SK-N-MC (cell line): Measurements from ENCODE around the gene HSPB1.
A peak's percentile ranks its signal among the peaks of the same experiment; 100 is the strongest.
"Not testable (repeated sequence)": the region's sequence is repeated elsewhere in the genome, so short reads cannot be mapped to it uniquely, and the experiment has no call there.

Experiments
- DNase-seq: peaks from one replicate; pipeline ENCODE4 v3.0.0-alpha.2; 2011; ENCODE audit warnings: low read depth, low spot score
- H3K27ac ChIP-seq: fragments of 200-600 bp; sonication (generic); 2 replicates; pipeline ENCODE4 v1.5.1; 2016; ENCODE audit warnings: mixed run types
- H3K36me3 ChIP-seq: fragments of 200-600 bp; sonication (generic); 2 replicates; pipeline ENCODE4 v1.6.1; 2017; ENCODE audit warnings: antibody characterized with exemption, low read length, mixed read lengths; ENCODE audit not compliant: insufficient read depth
- H3K4me3 ChIP-seq: fragments of 200-600 bp; sonication (generic); 2 replicates; pipeline ENCODE4 v1.5.1; 2016
- H3K9ac ChIP-seq: fragments of 200-600 bp; sonication (generic); 2 replicates; pipeline ENCODE4 v1.8.0; 2017; ENCODE audit warnings: mixed run types, mixed read lengths; ENCODE audit not compliant: insufficient read length
- H3K9me3 ChIP-seq: fragments of 200-600 bp; sonication (generic); 2 replicates; pipeline ENCODE4 v1.6.1; 2017; ENCODE audit warnings: low read depth, mild to moderate bottlenecking, antibody characterized with exemption, low read length, moderate library complexity, mixed read lengths
- EZH2 ChIP-seq: fragments of 200-600 bp; sonication (generic); IDR thresholded peaks from one replicate; pipeline ENCODE4 v1.6.1; 2017; ENCODE audit warnings: antibody characterized with exemption
- FOXP2 ChIP-seq: optimal IDR thresholded peaks from 2 replicates; pipeline ENCODE3; 2011; ENCODE audit warnings: mild to moderate bottlenecking, moderate library complexity; ENCODE audit not compliant: insufficient read depth; ENCODE audit errors: extremely low read length, control extremely low read depth
- POLR2AphosphoS5 ChIP-seq: IDR thresholded peaks from 2 replicates; pipeline ENCODE4 v1.6.1; 2012; ENCODE audit warnings: mild to moderate bottlenecking, low read depth, low read length, borderline replicate concordance

HSPB1 gene

DNA sequence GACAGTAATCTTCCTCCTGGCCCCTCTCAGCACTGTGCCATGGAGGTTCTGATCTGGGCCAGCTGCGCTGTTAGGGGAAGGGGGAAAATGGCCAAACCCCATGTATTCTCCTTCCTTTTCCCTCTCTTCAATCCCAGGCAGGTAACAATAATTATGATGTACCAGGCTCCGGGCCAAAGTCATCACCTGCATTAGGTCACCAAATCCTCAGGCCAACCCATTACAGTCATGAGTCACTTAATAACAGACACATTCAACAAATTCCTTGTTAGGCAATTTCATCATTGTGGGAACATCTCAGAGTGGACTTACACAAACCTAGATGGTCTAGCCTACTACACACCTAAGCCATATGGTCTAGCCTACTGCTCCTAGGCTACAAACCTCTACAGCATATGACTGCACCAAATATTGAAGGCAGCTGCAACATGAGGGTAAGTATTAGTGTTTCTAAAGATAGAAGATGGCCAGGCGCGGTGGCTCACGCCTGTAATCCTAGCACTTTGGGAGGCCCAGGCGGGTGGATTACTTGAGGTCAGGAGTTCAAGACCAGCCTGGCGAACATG is 2.2 kb upstream of the HSPB1 start:
- Histone ChIP-seq H3K9ac (no peak overlapping the region), H3K36me3 (peaks cover 7% of the 10 kb centered on the region; the same call in 1 of the 2 replicates), H3K9me3 (no peaks in the 10 kb centered on the region), H3K27ac (no peak overlapping the region), H3K4me3 (no peak overlapping the region)
- no peak for TF ChIP-seq EZH2
- no peak for TF ChIP-seq FOXP2
- TF ChIP-seq POLR2AphosphoS5 = no peak
- no peak for DNase-seq

DNA sequence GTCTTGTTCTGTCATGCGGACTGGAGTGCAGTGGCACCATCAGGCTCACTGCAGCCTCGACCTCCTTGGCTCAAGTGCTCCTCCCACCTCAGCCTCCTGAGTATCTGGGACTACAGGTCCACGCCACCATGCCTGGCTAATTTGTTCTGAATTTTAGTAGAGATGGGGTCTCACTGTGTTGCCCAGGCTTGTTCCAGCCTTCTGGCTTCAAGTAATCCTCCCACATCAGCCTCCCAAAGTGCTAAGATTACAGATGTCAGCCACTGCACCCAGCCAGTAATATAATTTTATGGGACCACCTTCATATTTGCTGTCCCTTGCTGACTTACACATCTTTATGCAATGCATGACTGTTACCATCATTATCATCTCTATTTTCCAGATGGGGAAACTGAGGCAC is 1.5 kb upstream of the HSPB1 start:
- no peaks in the 10 kb centered on the region for H3K9me3 ChIP-seq
- H3K4me3 ChIP-seq = no peak overlapping the region
- TF ChIP-seq FOXP2 = no peak
- no peak for TF ChIP-seq EZH2
- no peak for TF ChIP-seq POLR2AphosphoS5
- H3K27ac ChIP-seq = no peak overlapping the region
- no peak for DNase-seq
- no peak overlapping the region for H3K9ac ChIP-seq
- peaks cover 7% of the 10 kb centered on the region; the same call in 1 of the 2 replicates for H3K36me3 ChIP-seq

GRCh38 chr7:76303202-76304147 is 1.0 kb downstream of the HSPB1 start:
- peak overlapping the region; percentile 87 for H3K9ac ChIP-seq
- peak overlapping the region; percentile 98 for H3K4me3 ChIP-seq
- peak overlapping the region; percentile 45; the same call in 1 of the 2 replicates for H3K27ac ChIP-seq
- peak; percentile 77 for DNase-seq
- no peaks in the 10 kb centered on the region for H3K9me3 ChIP-seq
- no peak for TF ChIP-seq EZH2
- peak; percentile 78 for TF ChIP-seq POLR2AphosphoS5
- H3K36me3 ChIP-seq = peaks cover 7% of the 10 kb centered on the region; the same call in 1 of the 2 replicates

GRCh38 chr7:76304888-76305375 is 2.5 kb downstream of the HSPB1 start:
- Histone ChIP-seq H3K9me3 (no peaks in the 10 kb centered on the region), H3K36me3 (peaks cover 7% of the 10 kb centered on the region; the same call in 1 of the 2 replicates), H3K9ac (no peak overlapping the region), H3K4me3 (no peak overlapping the region), H3K27ac (no peak overlapping the region)
- DNase-seq = no peak
- TF ChIP-seq FOXP2 (no peak), EZH2 (no peak), POLR2AphosphoS5 (no peak)

- H3K27ac ChIP-seq = not testable (repeated sequence)
These were observed 6.4 kb downstream of the HSPB1 start for GRCh38 chr7:76308874-76309273.

DNA sequence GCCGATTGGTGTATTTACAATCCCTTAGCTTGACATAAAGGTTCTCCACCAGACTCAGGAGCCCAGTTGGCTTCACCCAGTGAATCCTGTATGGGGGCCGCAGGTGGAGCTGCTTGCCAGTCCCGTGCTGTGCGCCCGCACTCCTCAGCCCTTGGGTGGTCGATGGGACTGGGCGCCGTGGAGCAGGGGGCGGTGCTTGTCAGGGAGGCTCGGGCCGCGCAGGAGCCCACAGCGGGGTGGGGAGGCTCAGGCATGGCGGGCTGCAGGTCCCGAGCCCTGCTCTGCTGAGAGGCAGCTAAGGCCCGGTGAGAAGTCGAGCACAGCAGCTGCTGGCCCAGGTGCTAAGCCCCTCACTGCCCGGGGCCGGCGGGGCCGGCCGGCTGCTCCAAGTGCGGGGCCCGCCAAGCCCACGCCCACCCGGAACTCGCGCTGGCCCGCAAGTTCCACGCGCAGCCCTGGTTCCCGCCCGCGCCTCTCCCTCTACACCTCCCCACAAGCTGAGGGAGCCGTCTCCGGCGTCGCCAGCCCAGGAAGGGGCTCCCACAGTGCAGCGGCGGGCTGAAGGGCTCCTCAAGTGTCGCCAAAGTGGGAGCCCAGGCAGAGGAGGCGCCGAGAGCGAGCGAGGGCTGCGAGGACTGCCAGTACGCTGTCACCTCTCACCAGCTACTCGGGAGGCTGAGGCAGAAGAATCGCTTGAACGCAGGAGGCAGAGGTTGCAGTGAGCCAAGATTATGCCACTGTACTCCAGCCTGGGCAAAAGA is 7.0 kb downstream of the HSPB1 start:
- not testable (repeated sequence) for DNase-seq, H3K27ac ChIP-seq, H3K4me3 ChIP-seq, H3K9ac ChIP-seq, H3K36me3 ChIP-seq, H3K9me3 ChIP-seq

More at GRCh38 chr7:76308874-76309273, 6.4 kb downstream of the HSPB1 start:
- H3K9me3 ChIP-seq, H3K36me3 ChIP-seq, H3K4me3 ChIP-seq, H3K9ac ChIP-seq, DNase-seq: not testable (repeated sequence)

DNA sequence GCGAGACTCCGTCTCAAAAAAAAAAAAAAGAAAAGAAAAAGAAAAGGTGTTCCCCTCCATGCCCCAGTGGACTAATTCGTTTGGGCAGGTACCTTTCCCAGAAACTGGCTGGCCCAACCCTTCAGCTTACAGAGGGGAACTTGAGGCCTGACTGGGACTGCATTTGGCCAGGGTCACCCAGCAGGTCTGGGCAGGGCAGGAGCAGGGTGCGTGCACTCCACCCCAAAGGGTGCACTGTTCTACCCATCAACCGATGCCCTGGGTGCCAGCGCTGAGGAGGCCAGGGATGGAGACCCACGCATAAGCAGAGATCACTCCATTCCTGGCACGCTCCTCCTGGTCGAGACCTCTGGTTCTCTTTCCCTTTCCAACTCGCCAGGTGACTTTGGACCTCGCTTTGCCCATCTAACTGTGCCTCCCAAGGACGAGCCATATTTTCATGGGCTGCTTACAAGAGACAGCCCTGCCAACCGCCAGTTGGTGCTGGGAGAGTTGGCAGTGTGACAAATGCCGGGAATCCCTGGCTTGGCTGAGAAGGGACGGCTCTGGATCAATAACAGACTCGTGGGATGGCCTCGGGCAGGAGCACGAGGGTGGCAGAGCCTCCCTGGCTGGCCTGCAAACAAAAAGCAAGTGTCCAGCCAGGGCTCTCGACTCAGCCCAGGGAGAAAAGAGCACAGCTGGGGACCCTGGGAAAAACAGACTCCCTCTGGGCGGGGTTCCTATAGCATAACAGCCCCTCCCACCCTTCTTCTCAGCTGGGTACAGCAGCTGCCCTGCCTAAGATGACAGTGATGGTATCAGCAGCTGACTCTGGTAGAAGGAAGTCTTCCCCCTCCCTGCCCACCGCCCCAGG is 7.9 kb downstream of the HSPB1 start:
- DNase-seq = no peak
- peak overlapping the region; percentile 36 for H3K4me3 ChIP-seq
- H3K9me3 ChIP-seq = no peaks in the 10 kb centered on the region
- TF ChIP-seq POLR2AphosphoS5 (no peak), FOXP2 (no peak), EZH2 (no peak)
- no peak overlapping the region for H3K9ac ChIP-seq
- no peak overlapping the region for H3K27ac ChIP-seq
- no peaks in the 10 kb centered on the region for H3K36me3 ChIP-seq

DNA sequence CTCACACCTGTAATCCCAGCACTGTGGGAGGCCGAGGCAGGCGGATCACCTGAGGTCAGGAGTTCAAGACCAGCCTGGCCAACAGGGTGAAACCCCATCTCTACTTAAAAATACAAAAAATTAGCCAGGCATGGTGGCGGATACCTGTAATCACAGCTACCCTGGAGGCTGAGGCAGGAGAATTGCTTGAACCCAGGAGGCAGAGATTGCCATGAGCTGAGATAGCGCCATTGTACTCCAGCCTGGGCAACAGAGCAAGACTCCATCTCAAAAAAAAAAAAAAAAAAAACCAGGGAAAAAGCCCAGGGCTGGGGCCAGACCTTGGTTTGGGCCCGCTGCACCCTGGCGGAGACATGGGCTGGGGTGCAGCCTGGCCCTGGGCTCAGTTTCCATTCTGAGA is 9.4 kb downstream of the HSPB1 start:
- not testable (repeated sequence) for H3K4me3 ChIP-seq, H3K27ac ChIP-seq, H3K9me3 ChIP-seq, H3K9ac ChIP-seq, H3K36me3 ChIP-seq, DNase-seq
